Activated naive CD4-positive, alpha-beta T cell treated with anti-CD3 and anti-CD28 coated beads, Interleukin-2, amount 50 U/mL, for 72 hours (primary cell): ENCODE measurements around the gene MORN2. TPM values are rescaled to one million over a fixed set of nuclear protein-coding genes. Genes with fewer than 3 reads are reported as not detected.
"Not testable (repeated sequence)": the region's sequence is repeated elsewhere in the genome, so short reads cannot be mapped to it uniquely, and the experiment has no call there.

Experiments
- ATAC-seq, 2 donors: fragments of 150-1000 bp; cut with Tn5 transposase; 2 replicates each; pipeline ENCODE4 v1.10.0; 2021; ENCODE audit warnings: mild to moderate bottlenecking in 2 of 2, moderate library complexity in 2 of 2
- DNase-seq, 2 donors: peaks; one replicate each; pipeline ENCODE4 v3.0.0; 2021 to 2022; ENCODE audit warnings: low spot score in 2 of 2
- H3K27ac Mint-ChIP-seq, 2 donors: one replicate each; pipeline ENCODE4 v1.8.0; 2022; ENCODE audit warnings: mild to moderate bottlenecking in 2 of 2, mixed read lengths in 2 of 2
- H3K36me3 Mint-ChIP-seq, 2 donors: one replicate each; pipeline ENCODE4 v1.8.0; 2022; ENCODE audit warnings: mixed read lengths in 2 of 2
- H3K9me3 Mint-ChIP-seq, 2 donors: one replicate each; pipeline ENCODE4 v1.8.0; 2022; ENCODE audit warnings: mixed read lengths in 2 of 2
- total RNA-seq, 2 donors: library from RNA; stranded (reverse); gene quantifications; one replicate each; pipeline ENCODE4 v1.2.3, GENCODE V29; 2022

The MORN2 gene
- total RNA-seq = 1 to 10 TPM; 3.8 to 7.6 TPM

DNA sequence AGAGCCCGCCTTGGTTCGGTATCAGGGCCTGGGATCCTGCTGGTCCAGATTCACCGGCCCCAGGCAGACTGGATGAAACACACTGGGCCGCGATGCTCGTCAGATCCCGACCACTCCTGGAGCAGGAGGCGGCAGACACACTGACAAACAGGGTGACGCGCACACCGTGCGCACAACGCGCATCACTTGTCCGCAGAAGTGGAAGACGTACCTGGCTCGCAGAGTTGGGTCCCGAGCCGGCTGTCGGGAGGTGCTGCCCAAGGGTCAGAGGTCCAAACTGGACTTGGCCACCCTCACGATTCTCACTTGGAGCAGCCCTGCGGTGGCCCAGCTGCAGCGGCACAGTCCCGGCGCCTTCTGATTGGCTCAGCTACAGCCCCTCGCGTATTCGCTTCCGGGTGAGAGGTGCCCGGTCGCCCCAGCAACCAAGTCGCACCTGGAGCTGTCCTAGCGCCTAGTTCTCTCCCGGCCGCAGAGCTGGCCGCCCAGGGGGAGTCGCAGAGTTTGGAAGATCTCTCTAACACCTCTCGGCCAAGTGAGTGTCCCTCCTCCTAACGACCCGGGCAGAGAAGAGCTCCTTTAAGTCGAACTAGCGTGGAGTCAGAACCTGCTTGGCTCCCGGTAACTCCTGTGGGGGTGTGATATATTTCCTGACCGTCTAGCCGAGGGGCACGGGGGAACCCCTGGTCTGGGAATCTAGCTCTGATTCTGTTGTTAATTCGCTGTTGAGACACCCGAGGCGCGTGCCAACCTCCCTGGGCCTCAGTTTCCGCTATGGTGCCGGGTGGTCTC is at the start of gene MORN2, which contains the start of gene DHX57:
TSS of gene MORN2 (plus strand) at position 401 of the 792 bp plus-strand sequence.
TSS of gene DHX57 (minus strand) at position 359 of the 792 bp plus-strand sequence. CDS start 7,529 bp downstream, outside the sequence.
- Mint-ChIP-seq H3K36me3 (peaks cover 10 to 25% of the 10 kb centered on the region in 2 donors), H3K27ac (peak within 1 kb of the TSS; percentile 94 to 95), H3K9me3 (peaks cover 8 to 11% of the 10 kb centered on the region in 2 donors)
- peak; percentile 81 to 85 for DNase-seq
- ATAC-seq = peak; percentile 99

DNA sequence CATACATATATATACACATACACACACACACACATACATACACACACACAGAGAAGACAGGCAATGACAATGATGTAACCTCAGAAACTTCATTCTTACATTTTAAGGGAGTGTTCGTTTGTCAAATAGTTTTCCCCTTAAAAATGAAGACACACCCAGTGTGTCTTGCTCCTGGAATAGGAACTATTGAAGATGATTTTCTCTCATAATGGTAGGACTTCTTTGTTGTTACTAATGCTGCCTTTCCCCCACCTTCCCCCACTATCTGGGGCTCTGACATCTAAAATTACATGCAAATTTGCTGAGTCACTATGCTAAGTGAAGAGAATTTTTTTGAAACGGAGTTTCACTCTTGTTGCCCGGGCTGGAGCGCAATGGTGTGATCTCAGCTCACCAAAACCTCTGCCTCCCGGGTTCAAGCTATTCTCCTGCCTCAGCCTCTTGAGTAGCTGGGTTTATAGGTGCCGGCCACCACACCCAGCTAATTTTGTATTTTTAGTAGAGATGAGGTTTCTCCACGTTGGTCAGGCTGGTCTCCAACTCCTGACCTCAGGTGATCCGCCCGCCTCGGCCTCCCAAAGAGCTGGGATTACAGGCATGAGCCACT is 48.1 kb upstream of the MORN2 start:
- DNase-seq = not testable (repeated sequence)
- peak overlapping the region in 1 of 2 donors; percentile 37 for H3K27ac Mint-ChIP-seq

DNA sequence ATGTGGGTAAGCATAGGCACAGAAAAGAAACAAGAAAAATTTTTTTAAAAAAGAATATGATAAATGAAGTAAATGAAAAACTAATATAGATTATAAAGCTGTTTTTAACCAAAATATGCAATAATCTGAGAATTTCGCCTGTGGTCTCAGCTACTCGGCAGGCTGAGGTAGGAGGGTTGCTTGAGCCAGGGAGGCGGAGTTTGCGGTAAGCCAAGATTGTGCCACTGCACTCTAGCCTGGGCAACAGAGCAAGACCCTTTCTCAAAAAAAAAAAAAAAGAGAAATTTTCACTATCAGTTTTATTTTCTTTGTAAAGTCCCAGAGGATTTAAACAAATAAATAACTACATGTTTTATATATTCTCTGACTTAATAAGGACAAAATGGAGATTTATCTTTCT is 47.3 kb upstream of the MORN2 start:
- Mint-ChIP-seq H3K27ac (no peak overlapping the region), H3K36me3 (peaks cover 6 to 7% of the 10 kb centered on the region in 2 donors), H3K9me3 (no peaks in the 10 kb centered on the region)
- ATAC-seq = no peak
- no peak for DNase-seq

More for the DNA sequence above, 48.1 kb upstream of the MORN2 start:
- H3K36me3 Mint-ChIP-seq = peaks cover 10 to 11% of the 10 kb centered on the region in 2 donors
- ATAC-seq, H3K9me3 Mint-ChIP-seq: not testable (repeated sequence)

DNA sequence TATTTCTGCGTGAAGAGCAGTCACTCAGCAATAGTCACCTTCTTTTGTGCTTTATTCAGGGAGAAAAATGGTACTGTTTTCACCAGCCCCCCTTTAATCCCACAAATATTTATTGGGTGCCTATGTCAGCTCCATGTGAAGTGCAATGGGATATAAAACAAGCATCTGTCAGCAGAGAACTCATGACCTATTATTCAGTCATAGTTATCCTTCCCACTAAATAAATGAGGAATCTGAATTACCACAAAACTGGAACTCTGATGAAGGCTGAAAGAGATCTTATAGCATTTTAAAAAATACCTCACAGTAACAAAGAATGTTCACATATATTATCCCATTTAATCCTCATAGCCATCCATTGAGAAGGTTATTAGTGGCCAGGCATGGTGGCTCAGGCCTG is 45.8 kb upstream of the MORN2 start:
- H3K27ac Mint-ChIP-seq = no peak overlapping the region
- H3K9me3 Mint-ChIP-seq = no peaks in the 10 kb centered on the region
- no peak for ATAC-seq
- peaks cover 0 to 6% of the 10 kb centered on the region in 2 donors for H3K36me3 Mint-ChIP-seq
- no peak for DNase-seq

DNA sequence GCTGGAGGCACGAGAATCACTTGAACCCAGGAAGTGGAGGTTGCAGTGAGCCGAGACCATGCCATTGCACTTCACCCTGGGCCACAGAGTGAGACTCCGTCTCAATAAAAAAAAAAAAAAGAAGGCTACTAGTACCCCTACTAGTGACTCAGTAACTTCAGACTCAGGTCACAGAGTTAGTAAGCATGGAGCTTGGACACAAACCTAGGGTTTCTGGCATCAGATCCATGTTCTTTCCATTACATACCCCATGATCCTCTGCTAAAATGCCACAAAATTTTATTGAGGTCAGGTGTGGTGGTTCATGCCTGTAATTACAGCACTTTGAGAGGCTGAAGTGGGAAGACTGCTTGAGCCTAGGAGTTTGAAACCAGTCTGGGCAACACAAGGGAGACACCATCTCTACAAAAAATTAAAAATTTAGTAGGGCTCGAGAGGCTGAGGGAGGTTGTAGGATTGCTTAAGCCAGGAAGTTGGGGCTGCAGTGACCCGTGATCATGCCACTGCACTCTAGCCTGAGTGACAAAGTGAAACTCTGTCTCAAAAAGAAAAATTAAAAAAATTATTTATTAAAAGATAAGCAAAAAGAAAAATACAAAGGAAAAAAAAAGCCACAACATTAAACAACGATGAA is 45.1 kb upstream of the MORN2 start:
- DNase-seq (no peak), ATAC-seq (no peak)
- no peak overlapping the region for H3K27ac Mint-ChIP-seq
- H3K9me3 Mint-ChIP-seq = no peaks in the 10 kb centered on the region
- H3K36me3 Mint-ChIP-seq = peaks cover 0 to 6% of the 10 kb centered on the region in 2 donors

DNA sequence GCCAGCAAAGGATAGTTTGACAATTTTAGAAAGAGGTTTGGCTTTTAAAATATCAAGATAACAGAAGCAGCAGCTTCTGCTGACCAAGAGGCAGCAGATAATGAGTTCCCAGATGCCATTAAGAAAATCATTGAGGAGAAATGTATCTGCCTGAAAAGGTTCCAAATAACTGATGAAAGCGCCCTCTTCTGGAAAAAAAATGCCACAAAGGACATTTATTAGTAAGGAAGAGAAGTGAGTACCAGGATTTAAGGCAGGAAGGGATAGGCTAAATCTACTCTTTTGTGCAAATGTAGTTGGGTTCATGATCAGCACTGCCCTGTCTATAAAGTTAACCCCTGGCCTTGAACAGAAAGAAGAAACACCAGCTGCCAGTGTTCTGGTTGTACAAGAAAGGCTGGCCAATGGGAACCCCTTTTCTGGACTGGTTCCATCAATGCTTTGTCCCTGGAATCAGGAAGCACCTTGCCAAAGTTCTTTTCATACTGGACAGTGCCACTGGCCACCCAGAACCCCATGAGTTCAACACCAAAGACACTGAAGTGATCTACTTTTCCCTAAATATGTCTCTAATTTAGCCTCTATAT is 40.7 kb upstream of the MORN2 start:
- DNase-seq (peak in 1 of 2 donors; percentile 8), ATAC-seq (no peak)
- Mint-ChIP-seq H3K27ac (no peak overlapping the region), H3K9me3 (no peaks in the 10 kb centered on the region), H3K36me3 (peaks cover 0 to 6% of the 10 kb centered on the region in 2 donors)

DNA sequence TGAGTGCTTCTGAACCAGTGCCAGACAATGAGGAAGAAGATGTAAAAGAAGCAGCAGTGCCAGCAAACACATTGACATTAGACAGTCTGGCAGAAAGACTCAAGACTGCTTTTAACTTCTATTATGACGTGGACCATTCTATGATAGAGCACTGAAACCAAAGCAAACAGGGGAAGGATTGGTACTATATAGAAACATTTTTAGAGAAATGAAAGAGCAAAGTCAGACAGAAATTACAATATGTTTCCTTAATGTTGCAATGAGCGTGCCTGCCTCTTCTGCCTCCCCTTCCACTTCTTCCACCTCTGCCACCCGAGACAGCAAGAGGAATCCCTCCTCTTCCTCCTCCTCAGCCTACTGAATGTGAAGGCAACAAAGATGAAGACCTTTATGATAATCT is 39.8 kb upstream of the MORN2 start:
- no peak for DNase-seq
- Mint-ChIP-seq H3K36me3 (peaks cover 0 to 6% of the 10 kb centered on the region in 2 donors), H3K27ac (no peak overlapping the region), H3K9me3 (no peaks in the 10 kb centered on the region)
- ATAC-seq = peak in 1 of 2 donors; percentile 34

DNA sequence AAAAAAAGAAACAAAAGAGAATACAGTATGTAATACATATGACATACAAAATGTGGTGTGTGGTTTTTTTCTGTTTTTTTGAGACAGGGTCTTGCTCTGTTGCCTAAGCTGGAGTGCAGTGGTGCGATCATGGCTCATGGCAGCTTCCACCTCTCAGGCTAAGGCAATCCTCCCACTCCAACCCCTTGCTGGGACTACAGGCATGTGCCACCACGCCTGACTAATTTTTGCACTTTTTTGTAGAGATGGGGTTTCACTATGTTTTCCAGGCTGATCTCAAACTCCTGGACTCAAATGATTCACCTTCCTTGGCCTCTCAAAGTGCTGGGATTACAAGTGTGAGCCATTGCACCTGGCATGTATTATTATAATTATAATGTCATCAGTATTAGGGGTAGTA is 39.0 kb upstream of the MORN2 start:
- ATAC-seq (peak; percentile 31 to 47), DNase-seq (no peak)
- peaks cover 0 to 6% of the 10 kb centered on the region in 2 donors for H3K36me3 Mint-ChIP-seq
- H3K27ac Mint-ChIP-seq = no peak overlapping the region
- H3K9me3 Mint-ChIP-seq = no peaks in the 10 kb centered on the region

DNA sequence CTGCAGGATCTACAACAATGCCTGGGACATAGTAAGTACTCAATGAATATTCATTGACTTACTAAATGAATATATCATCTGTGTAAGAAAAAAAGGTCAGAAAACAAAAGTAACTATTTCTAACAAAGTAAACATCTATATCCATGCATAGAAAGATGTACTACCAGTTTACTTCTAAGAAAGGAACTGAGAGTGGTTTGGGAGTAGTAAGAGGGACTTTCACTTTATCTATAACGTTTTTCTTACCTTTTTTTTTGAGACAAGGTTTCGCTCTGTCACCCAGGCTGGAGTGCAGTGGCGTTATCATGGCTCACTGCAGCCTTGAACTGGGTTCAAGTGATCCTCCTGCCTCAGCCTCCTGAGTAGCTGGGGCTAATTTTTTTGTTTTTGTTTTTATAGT is 25.7 kb upstream of the MORN2 start:
- no peak for DNase-seq
- Mint-ChIP-seq H3K36me3 (peaks cover 0 to 10% of the 10 kb centered on the region in 2 donors), H3K9me3 (no peaks in the 10 kb centered on the region), H3K27ac (peak overlapping the region in 1 of 2 donors; percentile 44)
- peak in 1 of 2 donors; percentile 50 for ATAC-seq

DNA sequence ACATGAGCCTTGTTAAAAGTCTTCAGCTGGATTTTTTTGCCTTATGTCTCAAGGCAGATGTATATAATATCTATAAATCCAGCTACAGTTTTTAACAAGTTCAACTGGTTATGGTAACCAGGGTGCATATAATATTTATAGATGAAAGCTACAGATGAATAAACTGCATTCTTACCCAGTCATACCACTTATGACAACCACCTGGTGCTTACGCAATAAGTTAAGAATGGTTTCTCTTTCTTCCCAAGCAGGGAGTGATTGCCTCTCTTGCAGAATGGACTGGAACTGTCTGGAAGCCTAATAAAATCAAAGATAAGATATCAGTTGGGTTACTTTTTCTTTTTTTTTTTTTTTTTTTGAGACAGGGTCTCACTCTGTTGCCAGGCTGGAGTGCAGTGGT is 19.6 kb upstream of the MORN2 start:
- peaks cover 0 to 13% of the 10 kb centered on the region in 2 donors for H3K36me3 Mint-ChIP-seq
- DNase-seq (no peak), ATAC-seq (peak in 1 of 2 donors; percentile 58)
- H3K27ac Mint-ChIP-seq = no peak overlapping the region
- H3K9me3 Mint-ChIP-seq = no peaks in the 10 kb centered on the region

DNA sequence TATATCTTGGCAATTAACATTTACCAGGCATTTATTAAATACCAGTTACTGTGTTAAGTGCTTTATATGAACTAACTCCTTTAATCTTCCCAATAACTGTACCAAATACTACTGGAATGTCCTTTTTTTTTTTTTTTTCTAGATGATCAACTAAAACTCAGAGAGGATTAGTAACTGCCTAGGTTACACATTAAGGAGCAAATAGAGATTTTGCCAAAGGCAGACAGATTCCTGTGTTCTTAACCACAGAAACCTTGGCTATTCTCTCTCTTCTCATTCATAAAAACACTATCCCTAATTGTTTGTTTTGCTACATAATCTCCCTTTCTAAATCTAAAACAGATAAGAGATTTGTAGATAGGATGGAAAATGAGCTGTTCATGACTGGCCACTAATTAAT is 13.3 kb upstream of the MORN2 start:
- ATAC-seq (no peak), DNase-seq (no peak)
- H3K9me3 Mint-ChIP-seq = no peaks in the 10 kb centered on the region
- H3K36me3 Mint-ChIP-seq = peaks cover 0 to 13% of the 10 kb centered on the region in 2 donors
- no peak overlapping the region for H3K27ac Mint-ChIP-seq

DNA sequence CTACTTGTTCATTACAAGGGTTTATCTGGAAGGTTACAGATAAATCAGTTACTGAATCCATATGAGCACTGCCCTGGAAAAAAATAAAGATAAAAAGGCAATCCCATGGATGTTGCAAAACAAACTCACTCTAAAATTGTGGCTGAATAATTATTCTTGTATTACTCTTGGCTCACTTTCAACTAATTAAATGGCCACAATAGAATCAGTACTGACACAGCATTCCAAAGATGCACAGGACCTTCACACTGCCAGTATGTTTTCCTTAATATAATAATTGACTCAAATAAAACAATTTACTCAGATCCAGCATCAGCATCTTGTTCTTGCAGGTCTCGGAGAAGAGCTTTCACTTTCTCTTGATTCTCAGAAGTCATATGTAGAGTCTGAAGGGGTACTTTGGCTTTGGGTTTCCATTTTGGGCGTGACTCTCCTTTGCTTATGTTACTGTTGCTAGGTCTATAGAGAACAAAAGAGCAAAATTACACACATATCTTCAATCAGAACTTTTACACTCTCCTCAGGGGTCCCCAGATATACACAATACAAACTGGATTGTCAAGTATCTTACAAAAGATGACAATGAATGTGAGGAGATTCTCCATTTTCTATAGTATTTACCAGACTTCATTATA is 12.6 kb upstream of the MORN2 start:
- no peaks in the 10 kb centered on the region for H3K9me3 Mint-ChIP-seq
- ATAC-seq = peak in 1 of 2 donors; percentile 69
- no peak overlapping the region for H3K27ac Mint-ChIP-seq
- peaks cover 0 to 13% of the 10 kb centered on the region in 2 donors for H3K36me3 Mint-ChIP-seq
- DNase-seq = no peak

DNA sequence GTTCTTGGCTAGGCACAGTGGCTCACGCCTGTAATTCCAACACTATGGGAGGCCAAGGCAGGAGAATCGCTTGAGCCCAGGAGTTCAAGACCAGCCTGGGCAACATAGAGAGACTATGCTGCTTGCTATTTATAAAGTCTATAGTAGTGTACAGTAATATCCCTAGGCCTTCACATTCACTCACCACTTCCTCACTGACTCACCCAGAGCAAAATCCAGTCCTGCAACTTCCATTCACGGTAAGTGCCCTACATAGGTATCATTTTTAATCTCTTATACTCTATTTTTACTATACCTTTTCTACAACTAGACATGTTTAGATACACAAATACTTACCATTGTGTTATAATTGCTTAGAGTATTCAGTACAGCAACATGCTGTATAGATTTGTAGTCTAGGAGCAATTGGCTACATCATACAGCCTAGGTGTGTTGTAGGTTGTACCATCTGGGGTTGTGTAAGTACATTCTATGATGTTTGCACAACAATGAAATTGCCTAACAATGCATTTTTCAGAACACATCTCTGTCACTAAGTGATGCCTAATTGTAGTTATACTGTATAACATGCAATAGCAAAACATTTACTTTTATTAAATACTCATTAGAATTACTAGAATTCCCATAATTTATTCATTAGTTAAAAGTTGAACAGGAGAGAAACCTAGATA is 8.9 kb upstream of the MORN2 start:
- Mint-ChIP-seq H3K27ac (no peak overlapping the region), H3K9me3 (peaks cover 11 to 14% of the 10 kb centered on the region in 2 donors), H3K36me3 (peaks cover 14 to 20% of the 10 kb centered on the region in 2 donors)
- ATAC-seq (peak; percentile 71 to 84), DNase-seq (no peak)

DNA sequence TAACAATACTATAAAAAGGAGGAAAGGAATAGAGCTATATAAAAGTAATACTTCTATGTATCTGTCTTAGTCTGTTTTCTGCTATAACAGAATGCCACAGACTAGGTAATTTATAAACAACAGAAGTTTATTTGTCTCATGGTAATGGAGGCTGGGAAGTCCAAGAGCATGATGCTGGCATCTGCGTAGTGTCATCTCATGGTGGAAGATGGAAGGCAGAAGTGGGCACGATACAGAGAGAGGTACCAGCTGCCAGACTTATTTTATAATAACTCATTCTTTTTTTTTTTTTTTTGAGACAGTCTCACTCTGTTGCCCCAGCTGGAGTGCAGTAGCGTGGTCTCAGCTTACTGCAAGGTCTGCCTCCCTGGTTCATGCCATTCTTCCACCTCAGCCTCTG is 4.3 kb upstream of the MORN2 start:
- ATAC-seq (no peak), DNase-seq (no peak)
- H3K9me3 Mint-ChIP-seq = peaks cover 18 to 22% of the 10 kb centered on the region in 2 donors
- peaks cover 23 to 31% of the 10 kb centered on the region in 2 donors for H3K36me3 Mint-ChIP-seq
- no peak overlapping the region for H3K27ac Mint-ChIP-seq

DNA sequence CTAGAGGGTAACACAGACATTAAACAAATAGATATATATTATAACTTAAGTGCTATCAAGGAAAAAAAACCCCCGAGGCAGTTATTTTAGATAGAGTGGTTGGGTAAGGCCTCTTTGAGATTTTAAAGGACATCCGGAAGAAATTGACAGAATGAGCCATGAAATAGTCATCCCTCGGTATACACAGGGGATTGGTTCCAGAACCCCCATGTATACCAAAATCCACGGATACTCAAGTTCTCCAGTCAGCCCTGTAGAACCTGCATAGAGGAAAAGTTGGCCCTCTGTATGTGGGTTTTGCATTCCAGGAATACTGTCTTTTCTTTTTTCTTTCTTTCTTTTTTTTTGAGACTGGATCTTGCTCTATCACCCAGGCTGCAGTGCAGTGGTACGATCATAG is 2.0 kb upstream of the MORN2 start:
- ATAC-seq = no peak
- H3K27ac Mint-ChIP-seq = no peak overlapping the region
- H3K9me3 Mint-ChIP-seq = peaks cover 18 to 22% of the 10 kb centered on the region in 2 donors
- peaks cover 23 to 31% of the 10 kb centered on the region in 2 donors for H3K36me3 Mint-ChIP-seq
- DNase-seq = no peak

DNA sequence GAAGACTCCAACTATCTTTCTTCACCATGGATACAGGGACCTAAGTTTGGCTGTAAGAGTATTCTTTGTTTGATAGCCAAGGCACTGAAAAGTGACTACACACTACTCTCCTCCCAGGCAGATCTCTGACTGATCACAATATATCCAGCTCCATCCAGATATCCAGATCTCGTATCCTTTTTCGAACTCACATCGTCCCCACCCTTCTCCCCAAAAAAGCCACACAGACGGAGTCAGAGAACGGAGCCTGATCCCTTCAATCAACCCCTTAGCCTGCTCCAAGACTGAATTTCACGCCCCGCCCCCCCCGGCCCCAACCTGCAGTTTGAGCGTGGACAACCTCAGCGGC is 575 bp upstream of the MORN2 start:
- ATAC-seq (peak; percentile 2), DNase-seq (no peak)
- H3K27ac Mint-ChIP-seq = peak overlapping the region; percentile 93 to 95
- peaks cover 10 to 13% of the 10 kb centered on the region in 2 donors for H3K9me3 Mint-ChIP-seq
- peaks cover 12 to 27% of the 10 kb centered on the region in 2 donors for H3K36me3 Mint-ChIP-seq
